Liver (tissue), 9 donors: ENCODE measurements around the gene ZBTB6. TPM values are rescaled to one million over a fixed set of nuclear protein-coding genes. Genes with fewer than 3 reads are reported as not detected.

Experiments
- DNase-seq: peaks from one replicate; pipeline ENCODE4 v3.0.0-alpha.2; 2017; ENCODE audit warnings: low spot score
- H3K27ac ChIP-seq, 2 donors: one replicate each; pipeline ENCODE4 v1.7.0; 2013; ENCODE audit warnings: inconsistent platforms in 2 of 2, low read length in 2 of 2, control low read depth in 1 of 2, low read depth in 1 of 2, mild to moderate bottlenecking in 1 of 2
- H3K27me3 ChIP-seq, 4 donors: one replicate each; pipeline versions ENCODE4 v1.6.1 to v1.7.0; 2013; ENCODE audit warnings: low read length in 3 of 4, inconsistent platforms in 1 of 4, mild to moderate bottlenecking in 1 of 4, moderate library complexity in 1 of 4; ENCODE audit not compliant: control insufficient read depth in 4 of 4, insufficient read depth in 4 of 4
- H3K36me3 ChIP-seq, 4 donors: one replicate each; pipeline versions ENCODE4 v1.6.1 to v1.7.0; 2013; ENCODE audit warnings: low read length in 3 of 4, mild to moderate bottlenecking in 3 of 4, low read depth in 1 of 4, moderate library complexity in 1 of 4; ENCODE audit not compliant: control insufficient read depth in 4 of 4, insufficient read depth in 3 of 4
- H3K4me1 ChIP-seq, 4 donors: one replicate each; pipeline versions ENCODE4 v1.6.1 to v1.7.0; 2013; ENCODE audit warnings: low read length in 3 of 4, mild to moderate bottlenecking in 3 of 4, moderate library complexity in 1 of 4; ENCODE audit not compliant: control insufficient read depth in 4 of 4, insufficient read depth in 4 of 4
- H3K4me3 ChIP-seq, 3 donors: one replicate each; pipeline versions ENCODE4 v1.6.1 to v1.7.0; 2013; ENCODE audit warnings: low read length in 3 of 3, control low read depth in 1 of 3, low read depth in 1 of 3, mild to moderate bottlenecking in 1 of 3
- H3K9ac ChIP-seq, 2 donors: one replicate each; pipeline ENCODE4 v1.7.0; 2013; ENCODE audit warnings: low read length in 2 of 2, mild to moderate bottlenecking in 2 of 2, moderate library complexity in 2 of 2, control low read depth in 1 of 2, low read depth in 1 of 2
- H3K9me3 ChIP-seq, 4 donors: one replicate each; pipeline versions ENCODE4 v1.6.1 to v1.7.0; 2013; ENCODE audit warnings: low read length in 3 of 4; ENCODE audit not compliant: control insufficient read depth in 4 of 4
- ATF3 ChIP-seq: IDR thresholded peaks from 2 replicates; pipeline ENCODE4 v1.6.1; 2016; ENCODE audit warnings: antibody characterized with exemption
- CTCF ChIP-seq: fragments of 150-350 bp; IDR thresholded peaks from 2 replicates; pipeline ENCODE4 v1.5.1; 2017; ENCODE audit warnings: improper control_type of control experiment, low read depth, low read length; ENCODE audit not compliant: missing input control
- EGR1 ChIP-seq, 2 donors: IDR thresholded peaks; 2 replicates each; pipeline ENCODE4 v1.6.1; 2016 to 2018; ENCODE audit warnings: antibody characterized with exemption in 2 of 2, low read depth in 2 of 2
- FOXA1 ChIP-seq: IDR thresholded peaks from 2 replicates; pipeline ENCODE4 v1.6.1; 2016; ENCODE audit warnings: antibody characterized with exemption
- FOXA2 ChIP-seq: IDR thresholded peaks from 2 replicates; pipeline ENCODE4 v1.6.1; 2016; ENCODE audit warnings: antibody characterized with exemption
- GABPA ChIP-seq, 2 donors: IDR thresholded peaks in 1 of 2; conservative IDR thresholded peaks in 1 of 2; 2 replicates each; pipeline ENCODE4 v1.6.1; 2016; ENCODE audit warnings: antibody characterized with exemption in 2 of 2, mild to moderate bottlenecking in 1 of 2, moderate library complexity in 1 of 2
- HNF4A ChIP-seq, 2 donors: conservative IDR thresholded peaks; 2 replicates each; pipeline ENCODE4 v1.6.1; 2016; ENCODE audit warnings: antibody characterized with exemption in 2 of 2, mild to moderate bottlenecking in 2 of 2
- HNF4G ChIP-seq: IDR thresholded peaks from 2 replicates; pipeline ENCODE4 v1.6.1; 2016; ENCODE audit warnings: antibody characterized with exemption
- JUND ChIP-seq, 2 donors: IDR thresholded peaks; 2 replicates each; pipeline ENCODE4 v1.6.1; 2016; ENCODE audit warnings: antibody characterized with exemption in 2 of 2
- NR2F2 ChIP-seq: IDR thresholded peaks from 2 replicates; pipeline ENCODE4 v1.6.1; 2016; ENCODE audit warnings: antibody characterized with exemption
- RAD21 ChIP-seq, 2 donors: IDR thresholded peaks; 2 replicates each; pipeline ENCODE4 v1.6.1; 2016; ENCODE audit warnings: antibody characterized with exemption in 2 of 2, mild to moderate bottlenecking in 2 of 2
- REST ChIP-seq: IDR thresholded peaks from 2 replicates; pipeline ENCODE4 v1.6.1; 2016; ENCODE audit warnings: antibody characterized with exemption, mild to moderate bottlenecking
- RXRA ChIP-seq, 2 donors: IDR thresholded peaks; 2 replicates each; pipeline ENCODE4 v1.6.1; 2017 to 2018; ENCODE audit warnings: antibody characterized with exemption in 2 of 2, mild to moderate bottlenecking in 1 of 2
- SP1 ChIP-seq: IDR thresholded peaks from 2 replicates; pipeline ENCODE4 v1.6.1; 2018; ENCODE audit warnings: antibody characterized with exemption, mild to moderate bottlenecking
- TAF1 ChIP-seq: conservative IDR thresholded peaks from 2 replicates; pipeline ENCODE4 v1.6.1; 2016; ENCODE audit warnings: antibody characterized with exemption, mild to moderate bottlenecking
- YY1 ChIP-seq: IDR thresholded peaks from 2 replicates; pipeline ENCODE4 v1.6.1; 2016; ENCODE audit warnings: antibody characterized with exemption, mild to moderate bottlenecking
- WGBS: extraction: QIAGEN DNeasy Blood & Tissue Kit; methylation state at CpG from one replicate; pipeline ENCODE4 v1.1.7; 2013; 5-methylcytosine and 5-hydroxymethylcytosine counted together
- polyA plus RNA-seq, 2 donors: library from polyadenylated mRNA; stranded (reverse) in 1 of 2; unstranded in 1 of 2; fragments of 200-250 nt in 1 of 2; fragments of >200 nt in 1 of 2; fragmentation: Nextera tagmentation in 1 of 2; extraction: Ambion mirVana in 1 of 2; gene quantifications; one replicate each; pipeline versions ENCODE4 v1.2.1 to v1.2.3, GENCODE V29; 2013 to 2015
- total RNA-seq, 2 donors: library from RNA; depleted of rRNA; stranded (reverse); fragments of >200 nt; gene quantifications; one replicate each; pipeline ENCODE4 v1.2.3, GENCODE V29; 2014
- TF ChIP-seq, protein P1 (sequence below): IDR thresholded peaks from 2 replicates; pipeline ENCODE4 v1.6.1; 2016; ENCODE audit warnings: antibody characterized with exemption
- TF ChIP-seq, protein P2 (sequence below): IDR thresholded peaks from 2 replicates; pipeline ENCODE4 v1.6.1; 2016; ENCODE audit warnings: antibody characterized with exemption
- donor health status: healthy.
- donor health status: healthy.
- donor health status: healthy.
- donor health status: healthy.
- donor health status: healthy.

Gene ZBTB6
- total and polyA plus RNA-seq, 4 donors, result 0.92 to 7.1 (median 3.3) TPM

GRCh38 chr9:122888480-122888879, 24.6 kb downstream of the ZBTB6 start:
- DNase-seq, result no peak
- Histone ChIP-seq H3K27ac (no peak overlapping the region), H3K9ac (no peak overlapping the region), H3K4me3 (no peak overlapping the region), H3K4me1 (no peaks in the 10 kb centered on the region), H3K9me3 (no peaks in the 10 kb centered on the region), H3K27me3 (no peaks in the 10 kb centered on the region), H3K36me3 (peaks cover 9 to 25% (median 17%) of the 10 kb centered on the region in 4 donors)
- no peak for TF ChIP-seq JUND (IDR thresholded peaks at IDR 0.05)
- TF ChIP-seq TAF1, result no peak
- no peak for TF ChIP-seq CTCF
- TF ChIP-seq FOXA1, result no peak
- TF ChIP-seq, protein P1, sequence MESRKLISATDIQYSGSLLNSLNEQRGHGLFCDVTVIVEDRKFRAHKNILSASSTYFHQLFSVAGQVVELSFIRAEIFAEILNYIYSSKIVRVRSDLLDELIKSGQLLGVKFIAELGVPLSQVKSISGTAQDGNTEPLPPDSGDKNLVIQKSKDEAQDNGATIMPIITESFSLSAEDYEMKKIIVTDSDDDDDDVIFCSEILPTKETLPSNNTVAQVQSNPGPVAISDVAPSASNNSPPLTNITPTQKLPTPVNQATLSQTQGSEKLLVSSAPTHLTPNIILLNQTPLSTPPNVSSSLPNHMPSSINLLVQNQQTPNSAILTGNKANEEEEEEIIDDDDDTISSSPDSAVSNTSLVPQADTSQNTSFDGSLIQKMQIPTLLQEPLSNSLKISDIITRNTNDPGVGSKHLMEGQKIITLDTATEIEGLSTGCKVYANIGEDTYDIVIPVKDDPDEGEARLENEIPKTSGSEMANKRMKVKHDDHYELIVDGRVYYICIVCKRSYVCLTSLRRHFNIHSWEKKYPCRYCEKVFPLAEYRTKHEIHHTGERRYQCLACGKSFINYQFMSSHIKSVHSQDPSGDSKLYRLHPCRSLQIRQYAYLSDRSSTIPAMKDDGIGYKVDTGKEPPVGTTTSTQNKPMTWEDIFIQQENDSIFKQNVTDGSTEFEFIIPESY, result no peak
- no peak for TF ChIP-seq HNF4A (conservative IDR thresholded peaks at IDR 0.05)
- TF ChIP-seq ATF3, result no peak
- no peak for TF ChIP-seq SP1
- TF ChIP-seq RAD21 (IDR thresholded peaks at IDR 0.05), result no peak
- 60% methylated on average over 3 of the region's 3 CpGs for WGBS

- WGBS, result 93% methylated on average over 2 of the region's 2 CpGs
- no peak for DNase-seq
- H3K36me3 ChIP-seq, result peaks cover 11 to 54% (median 34%) of the 10 kb centered on the region in 4 donors
- H3K9me3 ChIP-seq, result no peaks in the 10 kb centered on the region
- H3K4me1 ChIP-seq, result no peaks in the 10 kb centered on the region
- H3K27ac ChIP-seq, result no peak overlapping the region
- no peak overlapping the region for H3K9ac ChIP-seq
- TF ChIP-seq, protein P1, result no peak
- TF ChIP-seq RXRA (IDR thresholded peaks at IDR 0.05) (no peak), YY1 (no peak), TAF1 (no peak), NR2F2 (no peak), FOXA2 (no peak), REST (no peak), HNF4A (conservative IDR thresholded peaks at IDR 0.05) (no peak), JUND (IDR thresholded peaks at IDR 0.05) (no peak), RAD21 (IDR thresholded peaks at IDR 0.05) (no peak), ATF3 (no peak), HNF4G (no peak), SP1 (no peak), FOXA1 (no peak), EGR1 (IDR thresholded peaks at IDR 0.05; ENCODE audit: low read depth in 2 of 2) (no peak), CTCF (no peak), GABPA (IDR thresholded peaks at IDR 0.05 in 1 of 2, conservative IDR thresholded peaks at IDR 0.05 in 1 of 2) (no peak)
- TF ChIP-seq, protein P2, sequence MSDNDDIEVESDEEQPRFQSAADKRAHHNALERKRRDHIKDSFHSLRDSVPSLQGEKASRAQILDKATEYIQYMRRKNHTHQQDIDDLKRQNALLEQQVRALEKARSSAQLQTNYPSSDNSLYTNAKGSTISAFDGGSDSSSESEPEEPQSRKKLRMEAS, result no peak
- no peaks in the 10 kb centered on the region for H3K27me3 ChIP-seq
- H3K4me3 ChIP-seq, result no peak overlapping the region
These were observed 30.0 kb downstream of the ZBTB6 start for GRCh38 chr9:122883125-122883524.
